ENCODE data around the gene CCDC69. TPM values are rescaled to one million over a fixed set of nuclear protein-coding genes. Genes with fewer than 3 reads are reported as not detected.
"Not testable (repeated sequence)": the region's sequence is repeated elsewhere in the genome, so short reads cannot be mapped to it uniquely, and the experiment has no call there.

The CCDC69 gene
- total RNA-seq, 1 donor from 2014 or later = 63.5 TPM

GRCh38 chr5:151198861-151199260, 25.0 kb downstream of the CCDC69 start:
- intact Hi-C loops (cut with micrococcal nuclease) = no loop called here

GRCh38 chr5:151197291-151197600, 26.6 kb downstream of the CCDC69 start:
- intact Hi-C loops (cut with micrococcal nuclease) = not testable (repeated sequence)

GRCh38 chr5:151196556-151197290, 27.2 kb downstream of the CCDC69 start:
- intact Hi-C loops (cut with micrococcal nuclease) = no loop called here

GRCh38 chr5:151195622-151196021, 28.3 kb downstream of the CCDC69 start:
- intact Hi-C loops (cut with micrococcal nuclease) = no loop called here

GRCh38 chr5:151192626-151193025, 31.3 kb downstream of the CCDC69 start:
- intact Hi-C loops (cut with micrococcal nuclease) = no loop called here

- intact Hi-C loops (cut with micrococcal nuclease) = no loop called here
Measured at GRCh38 chr5:151191661-151192060, 32.2 kb downstream of the CCDC69 start.

- intact Hi-C loops (cut with micrococcal nuclease) = no loop called here
Measured at GRCh38 chr5:151189151-151189550, 34.7 kb downstream of the CCDC69 start.

GRCh38 chr5:151186538-151186937, 37.4 kb downstream of the CCDC69 start:
- intact Hi-C loops (cut with micrococcal nuclease) = no loop called here

GRCh38 chr5:151186052-151186451, 37.8 kb downstream of the CCDC69 start:
- intact Hi-C loops (cut with micrococcal nuclease) = no loop called here

GRCh38 chr5:151184316-151185042, 39.4 kb downstream of the CCDC69 start:
- intact Hi-C loops (cut with micrococcal nuclease) = no loop called here

GRCh38 chr5:151183456-151184245, 40.2 kb downstream of the CCDC69 start:
- intact Hi-C loops (cut with micrococcal nuclease) = no loop called here

GRCh38 chr5:151182976-151183375, 40.9 kb downstream of the CCDC69 start:
- intact Hi-C loops (cut with micrococcal nuclease) = no loop called here

GRCh38 chr5:151182524-151182900, 41.4 kb downstream of the CCDC69 start:
- intact Hi-C loops (cut with micrococcal nuclease) = no loop called here

GRCh38 chr5:151181818-151182523, 41.9 kb downstream of the CCDC69 start:
- intact Hi-C loops (cut with micrococcal nuclease) = no loop called here

- intact Hi-C loops (cut with micrococcal nuclease) = no loop called here
Measured at GRCh38 chr5:151180291-151180690, 43.6 kb downstream of the CCDC69 start.

- intact Hi-C loops (cut with micrococcal nuclease) = no loop called here
Measured at GRCh38 chr5:151179489-151179840, 44.4 kb downstream of the CCDC69 start.

- intact Hi-C loops (cut with micrococcal nuclease) = no loop called here
Measured at GRCh38 chr5:151178777-151179488, 45.0 kb downstream of the CCDC69 start.

GRCh38 chr5:151178372-151178771, 45.5 kb downstream of the CCDC69 start:
- intact Hi-C loops (cut with micrococcal nuclease) = no loop called here

- intact Hi-C loops (cut with micrococcal nuclease) = not testable (repeated sequence)
Measured at GRCh38 chr5:151176268-151176667, 47.6 kb downstream of the CCDC69 start.

- intact Hi-C loops (cut with micrococcal nuclease) = no loop called here
Measured at GRCh38 chr5:151174612-151175101, 49.2 kb downstream of the CCDC69 start.
